ENCODE measurements around the gene ABHD17A.
A peak's percentile ranks its signal among the peaks of the same experiment; 100 is the strongest.

Gene ABHD17A

GRCh38 chr19:1855828-1856255 lies 29.5 kb downstream of the ABHD17A start:
- H3K4me3 ChIP-seq (replicated peaks; ENCODE audit: low read depth, low read length), result peak overlapping the region; percentile 45
- TF ChIP-seq CTCF (IDR thresholded peaks at IDR 0.05; ENCODE audit: low read depth, low read length, missing control alignments), result no peak
- DNase-seq (ENCODE audit: extremely low read depth, low read depth), result no peak

- peak overlapping the region; percentile 45 for H3K4me3 ChIP-seq (replicated peaks; ENCODE audit: low read depth, low read length)
- no peak for TF ChIP-seq CTCF (IDR thresholded peaks at IDR 0.05; ENCODE audit: low read depth, low read length, missing control alignments)
- DNase-seq (ENCODE audit: extremely low read depth, low read depth), result peak; percentile 59
These were observed 30.1 kb downstream of the ABHD17A start for GRCh38 chr19:1855040-1855827.

- no peak for DNase-seq (ENCODE audit: extremely low read depth, low read depth)
These were observed 30.7 kb downstream of the ABHD17A start for GRCh38 chr19:1854542-1855039.

GRCh38 chr19:1854039-1854541 lies 31.2 kb downstream of the ABHD17A start:
- no peak for DNase-seq (ENCODE audit: extremely low read depth, low read depth)
- no peak overlapping the region for H3K4me3 ChIP-seq (replicated peaks; ENCODE audit: low read depth, low read length)
- no peak for TF ChIP-seq CTCF (IDR thresholded peaks at IDR 0.05; ENCODE audit: low read depth, low read length, missing control alignments)

More at GRCh38 chr19:1854542-1855039, 30.7 kb downstream of the ABHD17A start:
- TF ChIP-seq CTCF (IDR thresholded peaks at IDR 0.05; ENCODE audit: low read depth, low read length, missing control alignments), result no peak
- peak overlapping the region; percentile 25 for H3K4me3 ChIP-seq (replicated peaks; ENCODE audit: low read depth, low read length)

GRCh38 chr19:1853295-1854038 lies 31.8 kb downstream of the ABHD17A start:
- peak; percentile 89 for TF ChIP-seq CTCF (IDR thresholded peaks at IDR 0.05; ENCODE audit: low read depth, low read length, missing control alignments)
- H3K4me3 ChIP-seq (replicated peaks; ENCODE audit: low read depth, low read length), result no peak overlapping the region
- DNase-seq (ENCODE audit: extremely low read depth, low read depth), result peak; percentile 35

- no peak overlapping the region for H3K4me3 ChIP-seq (replicated peaks; ENCODE audit: low read depth, low read length)
- no peak for DNase-seq (ENCODE audit: extremely low read depth, low read depth)
- no peak for TF ChIP-seq CTCF (IDR thresholded peaks at IDR 0.05; ENCODE audit: low read depth, low read length, missing control alignments)
These were observed 32.6 kb downstream of the ABHD17A start for GRCh38 chr19:1852581-1853128.
